ENCODE measurements around the gene DYNC2H1.

Gene DYNC2H1

GRCh38 chr11:103398829-103399228, 289.6 kb downstream of the DYNC2H1 start:
- no peaks in the 10 kb centered on the region for H3K4me1 ChIP-seq (ENCODE audit: control insufficient read depth, insufficient read depth, low read length)
- peaks cover 0 to 3% of the 10 kb centered on the region in 2 donors for H3K9me3 ChIP-seq (ENCODE audit: control insufficient read depth in 2 of 2, low read length in 2 of 2)
- H3K9ac ChIP-seq (ENCODE audit: low read length in 2 of 2): no peak overlapping the region
- no peak overlapping the region for H3K4me3 ChIP-seq (ENCODE audit: low read length in 2 of 2)
- peaks cover 0 to 3% of the 10 kb centered on the region in 2 donors for H3K36me3 ChIP-seq (ENCODE audit: control insufficient read depth in 2 of 2, insufficient read depth in 2 of 2, low read length in 2 of 2)
- H3K27ac ChIP-seq (ENCODE audit: low read length): no peak overlapping the region
- H3K27me3 ChIP-seq (ENCODE audit: control insufficient read depth in 1 of 2, insufficient read depth in 2 of 2, low read length in 2 of 2): no peaks in the 10 kb centered on the region

GRCh38 chr11:103406357-103406756, 297.1 kb downstream of the DYNC2H1 start:
- no peaks in the 10 kb centered on the region for H3K4me1 ChIP-seq (ENCODE audit: control insufficient read depth, insufficient read depth, low read length)
- H3K27me3 ChIP-seq (ENCODE audit: control insufficient read depth in 1 of 2, insufficient read depth in 2 of 2, low read length in 2 of 2): no peaks in the 10 kb centered on the region
- H3K27ac ChIP-seq (ENCODE audit: low read length): no peak overlapping the region
- H3K9ac ChIP-seq (ENCODE audit: low read length in 2 of 2): no peak overlapping the region
- H3K9me3 ChIP-seq (ENCODE audit: control insufficient read depth in 2 of 2, low read length in 2 of 2): peaks cover 0 to 3% of the 10 kb centered on the region in 2 donors
- no peak overlapping the region for H3K4me3 ChIP-seq (ENCODE audit: low read length in 2 of 2)
- H3K36me3 ChIP-seq (ENCODE audit: control insufficient read depth in 2 of 2, insufficient read depth in 2 of 2, low read length in 2 of 2): no peaks in the 10 kb centered on the region

DNA sequence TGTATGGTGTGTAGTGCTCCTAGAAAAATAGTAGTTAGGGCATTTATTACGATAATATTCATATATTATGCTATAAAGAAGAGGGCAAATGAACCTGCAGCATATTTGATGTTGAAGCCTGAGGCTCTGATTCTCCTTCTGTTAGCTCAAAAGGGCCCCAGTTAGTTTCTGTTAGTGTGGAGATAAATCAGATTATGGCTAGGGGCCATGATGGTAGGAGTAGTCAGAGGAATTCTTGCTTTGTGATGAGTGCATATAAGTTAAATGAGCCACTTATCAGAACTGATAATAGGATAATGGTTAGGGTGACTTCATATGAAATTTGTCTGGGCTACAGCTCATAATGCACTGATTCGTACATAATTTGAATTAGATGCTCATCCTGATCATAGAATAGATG, 298.4 kb downstream of the DYNC2H1 start:
- no peaks in the 10 kb centered on the region for H3K4me1 ChIP-seq (ENCODE audit: control insufficient read depth, insufficient read depth, low read length)
- H3K27ac ChIP-seq (ENCODE audit: low read length): no peak overlapping the region
- H3K27me3 ChIP-seq (ENCODE audit: control insufficient read depth in 1 of 2, insufficient read depth in 2 of 2, low read length in 2 of 2): no peaks in the 10 kb centered on the region
- H3K36me3 ChIP-seq (ENCODE audit: control insufficient read depth in 2 of 2, insufficient read depth in 2 of 2, low read length in 2 of 2): no peaks in the 10 kb centered on the region
- no peak overlapping the region for H3K9ac ChIP-seq (ENCODE audit: low read length in 2 of 2)
- no peak overlapping the region for H3K4me3 ChIP-seq (ENCODE audit: low read length in 2 of 2)
- no peaks in the 10 kb centered on the region for H3K9me3 ChIP-seq (ENCODE audit: control insufficient read depth in 2 of 2, low read length in 2 of 2)

DNA sequence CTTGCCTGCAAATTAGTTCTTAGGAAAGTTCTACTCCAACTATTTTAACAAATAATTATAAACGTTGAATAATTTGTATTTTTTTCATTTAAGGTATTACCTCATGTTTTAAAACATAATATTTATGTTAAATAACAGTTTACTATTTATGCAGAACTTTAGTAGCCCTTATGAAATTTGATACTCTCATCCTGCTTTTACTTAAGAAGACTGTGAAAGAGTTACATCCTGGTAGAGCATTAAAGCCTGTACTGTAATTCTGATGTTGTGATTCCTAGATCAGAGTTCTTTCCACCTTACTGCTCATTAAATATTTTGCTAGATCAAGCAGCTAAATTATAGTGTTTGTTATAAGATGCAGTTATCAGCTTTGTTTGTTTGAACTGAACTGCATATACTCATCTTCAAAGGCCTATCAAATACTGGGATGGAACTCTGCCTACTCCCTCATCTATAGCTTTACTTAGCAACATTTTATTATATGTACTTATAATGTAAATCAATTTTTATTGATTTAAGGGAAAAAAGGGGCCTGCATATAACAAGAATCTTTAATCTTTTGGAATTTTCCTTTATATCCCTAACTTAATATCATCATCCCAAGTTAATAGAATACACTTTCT, 304.2 kb downstream of the DYNC2H1 start:
- H3K27ac ChIP-seq (ENCODE audit: low read length): no peak overlapping the region
- no peaks in the 10 kb centered on the region for H3K27me3 ChIP-seq (ENCODE audit: control insufficient read depth in 1 of 2, insufficient read depth in 2 of 2, low read length in 2 of 2)
- no peak overlapping the region for H3K4me3 ChIP-seq (ENCODE audit: low read length in 2 of 2)
- H3K9ac ChIP-seq (ENCODE audit: low read length in 2 of 2): no peak overlapping the region
- no peaks in the 10 kb centered on the region for H3K4me1 ChIP-seq (ENCODE audit: control insufficient read depth, insufficient read depth, low read length)
- H3K9me3 ChIP-seq (ENCODE audit: control insufficient read depth in 2 of 2, low read length in 2 of 2): peaks cover 0 to under 1% of the 10 kb centered on the region in 2 donors
- H3K36me3 ChIP-seq (ENCODE audit: control insufficient read depth in 2 of 2, insufficient read depth in 2 of 2, low read length in 2 of 2): no peaks in the 10 kb centered on the region

GRCh38 chr11:103418014-103418413, 308.8 kb downstream of the DYNC2H1 start:
- Histone ChIP-seq H3K9ac (ENCODE audit: low read length in 2 of 2) (no peak overlapping the region), H3K4me1 (ENCODE audit: control insufficient read depth, insufficient read depth, low read length) (no peaks in the 10 kb centered on the region), H3K27ac (ENCODE audit: low read length) (no peak overlapping the region), H3K4me3 (ENCODE audit: low read length in 2 of 2) (no peak overlapping the region), H3K27me3 (ENCODE audit: control insufficient read depth in 1 of 2, insufficient read depth in 2 of 2, low read length in 2 of 2) (no peaks in the 10 kb centered on the region), H3K9me3 (ENCODE audit: control insufficient read depth in 2 of 2, low read length in 2 of 2) (peaks cover 0 to 5% of the 10 kb centered on the region in 2 donors), H3K36me3 (ENCODE audit: control insufficient read depth in 2 of 2, insufficient read depth in 2 of 2, low read length in 2 of 2) (no peaks in the 10 kb centered on the region)

DNA sequence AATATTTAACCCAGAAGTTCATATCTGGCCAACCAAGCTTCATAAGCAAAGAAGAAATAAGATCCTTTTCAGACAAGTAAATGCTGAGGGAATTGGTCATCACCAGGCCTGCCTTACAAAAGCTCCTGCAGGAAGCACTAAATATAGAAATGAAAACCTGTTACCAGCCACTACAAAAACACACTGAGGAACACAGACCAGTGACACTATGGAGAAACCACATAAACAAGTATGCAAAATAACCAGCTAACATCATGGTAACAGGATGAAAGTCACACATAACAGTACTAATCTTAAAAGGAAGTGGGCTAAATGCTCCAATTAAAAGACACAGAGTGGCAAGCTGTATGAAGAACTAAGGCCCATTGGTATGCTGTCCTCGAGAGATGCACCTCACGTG, 311.4 kb downstream of the DYNC2H1 start:
- H3K27ac ChIP-seq (ENCODE audit: low read length): no peak overlapping the region
- no peaks in the 10 kb centered on the region for H3K27me3 ChIP-seq (ENCODE audit: control insufficient read depth in 1 of 2, insufficient read depth in 2 of 2, low read length in 2 of 2)
- no peak overlapping the region for H3K4me3 ChIP-seq (ENCODE audit: low read length in 2 of 2)
- H3K4me1 ChIP-seq (ENCODE audit: control insufficient read depth, insufficient read depth, low read length): no peaks in the 10 kb centered on the region
- no peak overlapping the region for H3K9ac ChIP-seq (ENCODE audit: low read length in 2 of 2)
- no peaks in the 10 kb centered on the region for H3K36me3 ChIP-seq (ENCODE audit: control insufficient read depth in 2 of 2, insufficient read depth in 2 of 2, low read length in 2 of 2)
- peaks cover 0 to 5% of the 10 kb centered on the region in 2 donors for H3K9me3 ChIP-seq (ENCODE audit: control insufficient read depth in 2 of 2, low read length in 2 of 2)

DNA sequence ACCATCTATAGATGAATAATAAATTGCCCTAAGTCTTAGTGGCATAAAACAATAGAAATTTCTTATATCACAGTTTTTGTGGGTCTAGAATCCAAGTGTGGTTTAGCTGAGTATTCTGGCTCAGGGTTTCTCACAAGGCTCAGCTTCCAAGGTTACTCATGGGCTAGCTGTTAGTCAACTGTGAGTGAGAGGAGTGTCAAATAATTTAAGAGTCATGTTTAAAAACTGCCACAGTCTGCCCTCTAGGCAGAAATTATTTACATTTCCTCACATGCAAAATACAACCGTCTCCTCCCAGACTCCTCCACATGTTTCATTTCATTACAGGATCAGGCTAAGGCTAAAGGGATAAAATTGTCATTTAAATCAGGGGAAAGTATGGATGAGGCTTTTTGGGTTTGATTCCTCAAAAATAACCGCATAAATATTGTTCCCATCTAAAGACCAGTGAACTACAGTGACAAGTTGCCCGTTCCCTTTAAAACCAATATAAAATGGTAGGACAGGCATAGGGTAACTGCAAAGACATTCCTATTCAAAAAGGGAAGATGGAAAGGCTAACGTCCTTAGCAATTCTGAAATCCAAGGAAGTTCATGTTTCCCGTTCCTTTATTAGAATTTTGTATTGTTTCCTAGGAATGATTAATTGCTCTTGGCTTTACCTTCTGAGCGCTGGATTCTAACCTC, 324.3 kb downstream of the DYNC2H1 start:
- peaks cover 0 to 4% of the 10 kb centered on the region in 2 donors for H3K36me3 ChIP-seq (ENCODE audit: control insufficient read depth in 2 of 2, insufficient read depth in 2 of 2, low read length in 2 of 2)
- H3K27ac ChIP-seq (ENCODE audit: low read length): no peak overlapping the region
- no peaks in the 10 kb centered on the region for H3K9me3 ChIP-seq (ENCODE audit: control insufficient read depth in 2 of 2, low read length in 2 of 2)
- H3K4me3 ChIP-seq (ENCODE audit: low read length in 2 of 2): no peak overlapping the region
- H3K9ac ChIP-seq (ENCODE audit: low read length in 2 of 2): no peak overlapping the region
- H3K27me3 ChIP-seq (ENCODE audit: control insufficient read depth in 1 of 2, insufficient read depth in 2 of 2, low read length in 2 of 2): no peaks in the 10 kb centered on the region
- H3K4me1 ChIP-seq (ENCODE audit: control insufficient read depth, insufficient read depth, low read length): no peaks in the 10 kb centered on the region

- Histone ChIP-seq H3K27ac (ENCODE audit: low read length) (no peak overlapping the region), H3K9ac (ENCODE audit: low read length in 2 of 2) (no peak overlapping the region), H3K9me3 (ENCODE audit: control insufficient read depth in 2 of 2, low read length in 2 of 2) (no peaks in the 10 kb centered on the region), H3K4me1 (ENCODE audit: control insufficient read depth, insufficient read depth, low read length) (no peaks in the 10 kb centered on the region), H3K4me3 (ENCODE audit: low read length in 2 of 2) (no peak overlapping the region), H3K36me3 (ENCODE audit: control insufficient read depth in 2 of 2, insufficient read depth in 2 of 2, low read length in 2 of 2) (peaks cover 0 to 4% of the 10 kb centered on the region in 2 donors), H3K27me3 (ENCODE audit: control insufficient read depth in 1 of 2, insufficient read depth in 2 of 2, low read length in 2 of 2) (no peaks in the 10 kb centered on the region)
These were observed 324.8 kb downstream of the DYNC2H1 start for GRCh38 chr11:103434073-103434411.

GRCh38 chr11:103436131-103436770, 327.0 kb downstream of the DYNC2H1 start:
- Histone ChIP-seq H3K4me1 (ENCODE audit: control insufficient read depth, insufficient read depth, low read length) (no peaks in the 10 kb centered on the region), H3K9ac (ENCODE audit: low read length in 2 of 2) (no peak overlapping the region), H3K4me3 (ENCODE audit: low read length in 2 of 2) (no peak overlapping the region), H3K27ac (ENCODE audit: low read length) (no peak overlapping the region), H3K9me3 (ENCODE audit: control insufficient read depth in 2 of 2, low read length in 2 of 2) (no peaks in the 10 kb centered on the region), H3K36me3 (ENCODE audit: control insufficient read depth in 2 of 2, insufficient read depth in 2 of 2, low read length in 2 of 2) (peaks cover 0 to 4% of the 10 kb centered on the region in 2 donors), H3K27me3 (ENCODE audit: control insufficient read depth in 1 of 2, insufficient read depth in 2 of 2, low read length in 2 of 2) (no peaks in the 10 kb centered on the region)

GRCh38 chr11:103441021-103441420, 331.8 kb downstream of the DYNC2H1 start:
- Histone ChIP-seq H3K4me3 (ENCODE audit: low read length in 2 of 2) (no peak overlapping the region), H3K4me1 (ENCODE audit: control insufficient read depth, insufficient read depth, low read length) (no peaks in the 10 kb centered on the region)

GRCh38 chr11:103448966-103449365, 339.7 kb downstream of the DYNC2H1 start:
- Histone ChIP-seq H3K9ac (ENCODE audit: low read length in 2 of 2) (no peak overlapping the region), H3K27ac (ENCODE audit: low read length) (no peak overlapping the region), H3K4me1 (ENCODE audit: control insufficient read depth, insufficient read depth, low read length) (no peaks in the 10 kb centered on the region), H3K36me3 (ENCODE audit: control insufficient read depth in 2 of 2, insufficient read depth in 2 of 2, low read length in 2 of 2) (no peaks in the 10 kb centered on the region), H3K27me3 (ENCODE audit: control insufficient read depth in 1 of 2, insufficient read depth in 2 of 2, low read length in 2 of 2) (no peaks in the 10 kb centered on the region), H3K9me3 (ENCODE audit: control insufficient read depth in 2 of 2, low read length in 2 of 2) (no peaks in the 10 kb centered on the region), H3K4me3 (ENCODE audit: low read length in 2 of 2) (no peak overlapping the region)

More at GRCh38 chr11:103441021-103441420, 331.8 kb downstream of the DYNC2H1 start:
- H3K9ac ChIP-seq (ENCODE audit: low read length in 2 of 2): no peak overlapping the region
- H3K27me3 ChIP-seq (ENCODE audit: control insufficient read depth in 1 of 2, insufficient read depth in 2 of 2, low read length in 2 of 2): no peaks in the 10 kb centered on the region
- peaks cover 0 to 4% of the 10 kb centered on the region in 2 donors for H3K36me3 ChIP-seq (ENCODE audit: control insufficient read depth in 2 of 2, insufficient read depth in 2 of 2, low read length in 2 of 2)
- H3K27ac ChIP-seq (ENCODE audit: low read length): no peak overlapping the region
- no peaks in the 10 kb centered on the region for H3K9me3 ChIP-seq (ENCODE audit: control insufficient read depth in 2 of 2, low read length in 2 of 2)

Measured in stomach smooth muscle (tissue), 2 donors.